Transverse colon (tissue), 4 donors: ENCODE data around the gene ARPIN. TPM values are rescaled to one million over a fixed set of nuclear protein-coding genes. Genes with fewer than 3 reads are reported as not detected.

Experiments
- DNase-seq: peaks from one replicate; pipeline ENCODE4 v3.0.0-alpha.2; 2019
- H3K27ac ChIP-seq, 4 donors: fragments of 200-600 bp; sonication (generic); 2 replicates each; pipeline ENCODE4 v1.5.1; 2016 to 2018; ENCODE audit warnings: inconsistent platforms in 4 of 4
- H3K27me3 ChIP-seq: fragments of 200-600 bp; sonication (generic); 2 replicates; pipeline ENCODE4 v1.5.1; 2017; ENCODE audit warnings: inconsistent platforms
- H3K36me3 ChIP-seq, 4 donors: fragments of 200-600 bp; sonication (generic); 2 replicates each; pipeline ENCODE4 v1.5.1; 2017 to 2019; ENCODE audit warnings: inconsistent platforms in 4 of 4
- H3K4me1 ChIP-seq, 4 donors: fragments of 200-600 bp; sonication (generic); 2 replicates each; pipeline ENCODE4 v1.5.1; 2017 to 2020; ENCODE audit warnings: inconsistent platforms in 4 of 4
- H3K4me3 ChIP-seq, 4 donors: fragments of 200-600 bp; sonication (generic); 1 replicate in 1 of 4; 2 replicates in 3 of 4; pipeline versions ENCODE4 v1.5.1 to v1.6.1; 2017 to 2019; ENCODE audit warnings: inconsistent platforms in 4 of 4
- H3K9me3 ChIP-seq, 2 donors: fragments of 200-600 bp; sonication (generic); 2 replicates each; pipeline ENCODE4 v1.5.1; 2017 to 2019; ENCODE audit warnings: inconsistent platforms in 2 of 2
- CTCF ChIP-seq, 5 experiments: fragments of 200-600 bp in 3 of 5; fragments of 450-650 bp in 2 of 5; sonication (generic) in 3 of 5; IDR thresholded peaks; 1 replicate in 2 of 5; 2 replicates in 3 of 5; pipeline ENCODE4 v1.5.1; 2016 to 2017; ENCODE audit warnings: antibody characterized with exemption in 5 of 5, inconsistent platforms in 3 of 5, mild to moderate bottlenecking in 2 of 5, moderate library complexity in 1 of 5
- EP300 ChIP-seq: sonication (generic); formaldehyde crosslinking; IDR thresholded peaks from one replicate; pipeline ENCODE4 v1.6.1; 2017; ENCODE audit warnings: antibody characterized with exemption, low read depth
- POLR2A ChIP-seq: fragments of 450-650 bp; IDR thresholded peaks from one replicate; pipeline ENCODE4 v1.6.1; 2016; ENCODE audit warnings: antibody characterized with exemption, mild to moderate bottlenecking, moderate library complexity
- POLR2AphosphoS5 ChIP-seq, 3 donors: sonication (generic); formaldehyde crosslinking; IDR thresholded peaks; one replicate each; pipeline ENCODE4 v1.6.1; 2016; ENCODE audit warnings: antibody characterized with exemption in 3 of 3
- WGBS, 2 donors: methylation state at CpG; one replicate each; pipeline ENCODE4 v1.1.5; 2018; ENCODE audit warnings: low coverage in 1 of 2; 5-methylcytosine and 5-hydroxymethylcytosine counted together
- in situ Hi-C, 4 donors: fragments of 200-750 bp; cut with MboI; loops; one replicate each; pipeline versions ENCODE4 v1.15.0 to v1.15.1; 2017; ENCODE audit warnings: low sequenced_read_pairs in 3 of 4, low pct_ligation_motif_present in 1 of 4, low pct_unique_long_range_greater_than_20kb in 1 of 4
- intact Hi-C: fragments of 100-400 bp; cut with DNase I; formaldehyde crosslinking; loops from one replicate; pipeline ENCODE4 v1.15.1; 2023; ENCODE audit warnings: low total_unique reads
- total RNA-seq, 4 donors: library from RNA; depleted of rRNA; stranded (reverse); fragments of >200 nt; gene quantifications; one replicate each; pipeline ENCODE4 v1.1.0, GENCODE V29; 2016

Gene ARPIN
- total RNA-seq, 4 donors from 2014 or later: 24.1 to 48.6 (median 37.6) TPM

- in situ Hi-C loops (no loop called here), intact Hi-C loops (no loop called here)
- peak overlapping the region in 2 of 4 donors; percentile 9 to 18 for H3K4me3 ChIP-seq
- H3K27ac ChIP-seq: peak overlapping the region; percentile 69 to 81 (median 76)
- H3K36me3 ChIP-seq: peaks cover 0 to 11% (median 0%) of the 10 kb centered on the region in 4 donors
- no peaks in the 10 kb centered on the region for H3K27me3 ChIP-seq
- peaks cover 3 to 63% (median 27%) of the 10 kb centered on the region in 4 donors for H3K4me1 ChIP-seq
- TF ChIP-seq POLR2A (no peak), EP300 (no peak), CTCF (IDR thresholded peaks at IDR 0.05) (no peak), POLR2AphosphoS5 (IDR thresholded peaks at IDR 0.05) (no peak)
- no peaks in the 10 kb centered on the region for H3K9me3 ChIP-seq
- DNase-seq: no peak
- 40 to 54% methylated on average over 4 to 5 of the region's 5 CpGs for WGBS, 2 donors
Observed at GRCh38 chr15:89851673-89852341, 60.9 kb downstream of the ARPIN start.

- 55 to 70% methylated on average over 2 of the region's 2 CpGs for WGBS, 2 donors
- peak overlapping the region; percentile 43 to 81 (median 73) for H3K27ac ChIP-seq
- intact Hi-C loops: no loop called here
Observed at GRCh38 chr15:89848970-89849292, 63.8 kb downstream of the ARPIN start.

DNA sequence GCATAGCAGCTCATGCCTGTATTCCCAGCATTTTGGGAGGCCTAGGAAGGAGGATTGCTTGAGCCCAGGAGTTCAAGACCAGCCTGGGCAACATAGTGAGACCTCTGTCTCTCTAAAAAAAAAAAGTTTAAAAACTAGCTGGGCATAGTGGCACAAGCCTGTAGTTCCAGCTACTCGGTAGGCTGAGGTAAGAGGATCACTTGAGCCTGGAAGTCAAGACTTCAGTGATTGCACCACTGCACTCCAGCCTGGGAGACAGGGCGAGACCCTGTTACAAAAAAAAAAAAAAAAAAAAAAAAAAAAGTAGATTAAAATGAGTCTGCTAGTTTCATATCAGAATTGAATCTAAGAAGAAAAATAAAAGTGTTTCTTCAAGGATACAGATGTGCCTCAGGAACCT is 65.7 kb downstream of the ARPIN start:
- intact Hi-C loops (no loop called here), in situ Hi-C loops (no loop called here)
- H3K9me3 ChIP-seq: no peaks in the 10 kb centered on the region
- 78% methylated on average over 2 of the region's 2 CpGs; no CpG with 5 or more reads in 1 of the 2 donors for WGBS, 2 donors
- TF ChIP-seq POLR2A (no peak), EP300 (no peak), POLR2AphosphoS5 (IDR thresholded peaks at IDR 0.05) (no peak), CTCF (IDR thresholded peaks at IDR 0.05) (no peak)
- peaks cover 0 to 13% (median 5%) of the 10 kb centered on the region in 4 donors for H3K36me3 ChIP-seq
- no peak overlapping the region for H3K4me3 ChIP-seq
- H3K27ac ChIP-seq: no peak overlapping the region
- peaks cover 0 to 49% (median 28%) of the 10 kb centered on the region in 4 donors for H3K4me1 ChIP-seq
- DNase-seq: no peak
- H3K27me3 ChIP-seq: no peaks in the 10 kb centered on the region

More at GRCh38 chr15:89848970-89849292, 63.8 kb downstream of the ARPIN start:
- in situ Hi-C loops: no loop called here
- H3K9me3 ChIP-seq: no peaks in the 10 kb centered on the region
- TF ChIP-seq EP300 (no peak), CTCF (IDR thresholded peaks at IDR 0.05) (no peak), POLR2AphosphoS5 (IDR thresholded peaks at IDR 0.05) (no peak), POLR2A (no peak)
- peaks cover 0 to 13% (median 0%) of the 10 kb centered on the region in 4 donors for H3K36me3 ChIP-seq
- peaks cover 3 to 59% (median 32%) of the 10 kb centered on the region in 4 donors for H3K4me1 ChIP-seq
- H3K27me3 ChIP-seq: no peaks in the 10 kb centered on the region
- DNase-seq: no peak
- no peak overlapping the region for H3K4me3 ChIP-seq

- H3K4me1 ChIP-seq: peaks cover 0 to 33% (median 23%) of the 10 kb centered on the region in 4 donors
- no peaks in the 10 kb centered on the region for H3K9me3 ChIP-seq
- H3K4me3 ChIP-seq: no peak overlapping the region
- TF ChIP-seq CTCF (IDR thresholded peaks at IDR 0.05) (no peak), POLR2A (no peak), POLR2AphosphoS5 (IDR thresholded peaks at IDR 0.05) (no peak), EP300 (no peak)
- no peak for DNase-seq
- 72 to 75% methylated on average over 5 of the region's 5 CpGs for WGBS, 2 donors
- intact Hi-C loops: no loop called here
- in situ Hi-C loops: no loop called here
- peaks cover 0 to 13% (median 5%) of the 10 kb centered on the region in 4 donors for H3K36me3 ChIP-seq
- H3K27me3 ChIP-seq: no peaks in the 10 kb centered on the region
- peak overlapping the region in 2 of 4 donors; percentile 3 to 24 for H3K27ac ChIP-seq
Observed at GRCh38 chr15:89845305-89845893, 67.4 kb downstream of the ARPIN start.
